NT2/D1 (cell line): ENCODE data around the gene RDH13.

Experiments
- SUZ12 ChIP-seq: IDR thresholded peaks from 2 replicates; pipeline ENCODE4 v1.6.1; 2011; ENCODE audit not compliant: insufficient read length, insufficient read depth; ENCODE audit errors: extremely low read depth
- YY1 ChIP-seq: IDR thresholded peaks from 2 replicates; pipeline ENCODE4 v1.6.1; 2011; ENCODE audit not compliant: insufficient read length, insufficient read depth
- ZNF274 ChIP-seq: IDR thresholded peaks from 2 replicates; pipeline ENCODE4 v1.6.1; 2011; ENCODE audit warnings: mild to moderate bottlenecking, low read depth, low read length

DNA sequence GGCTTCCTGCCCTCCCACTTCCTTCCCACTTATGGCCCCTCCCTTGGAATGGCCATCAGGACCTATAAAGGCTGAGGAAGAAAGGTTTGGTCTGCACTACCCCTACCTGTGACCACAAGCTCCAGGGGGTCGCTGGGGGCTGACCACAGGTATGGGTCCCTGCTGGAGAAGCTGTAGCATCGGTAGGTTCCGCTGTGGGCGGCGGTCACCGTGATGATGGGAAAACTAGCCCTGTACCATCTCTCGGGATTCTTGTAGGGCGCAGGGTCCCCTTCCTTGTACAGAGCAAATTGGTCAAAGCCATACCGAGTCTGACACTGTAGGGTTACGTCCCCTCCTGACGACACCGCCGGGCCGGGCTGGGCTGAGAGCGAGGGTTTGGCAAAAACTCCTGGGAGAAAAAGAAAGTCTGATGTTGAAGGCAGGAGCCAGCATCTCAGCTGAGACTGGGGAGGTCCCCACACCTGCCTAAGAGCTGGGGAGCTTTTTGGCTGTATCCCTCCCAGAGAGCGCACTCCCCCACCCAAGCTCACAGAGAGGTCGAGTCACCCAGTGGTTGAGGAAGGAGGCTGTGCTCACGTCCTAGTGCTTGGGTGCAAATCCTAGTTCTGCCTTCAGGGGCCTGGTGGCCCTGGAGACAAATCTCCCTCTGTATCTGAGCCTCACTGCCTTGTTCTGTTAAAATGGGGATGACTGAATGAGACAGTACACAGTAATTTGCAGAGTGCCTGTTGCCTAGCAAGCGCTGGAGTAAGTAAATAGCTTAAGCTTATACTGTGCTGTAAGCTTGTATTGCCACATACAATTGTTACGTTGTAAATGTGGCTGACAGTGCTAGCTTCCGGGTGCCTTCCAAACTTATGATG is 35.2 kb downstream of the RDH13 start:
- TF ChIP-seq YY1 (no peak), SUZ12 (no peak), ZNF274 (no peak)
